ENCODE measurements around the gene PIK3R1.

Gene PIK3R1

GRCh38 chr5:68332556-68332955, 117.0 kb downstream of the PIK3R1 start:
- no peak for DNase-seq

- no peak for DNase-seq
Observed at GRCh38 chr5:68333649-68334552, 118.3 kb downstream of the PIK3R1 start.

GRCh38 chr5:68334553-68334886, 119.0 kb downstream of the PIK3R1 start:
- DNase-seq = no peak

DNA sequence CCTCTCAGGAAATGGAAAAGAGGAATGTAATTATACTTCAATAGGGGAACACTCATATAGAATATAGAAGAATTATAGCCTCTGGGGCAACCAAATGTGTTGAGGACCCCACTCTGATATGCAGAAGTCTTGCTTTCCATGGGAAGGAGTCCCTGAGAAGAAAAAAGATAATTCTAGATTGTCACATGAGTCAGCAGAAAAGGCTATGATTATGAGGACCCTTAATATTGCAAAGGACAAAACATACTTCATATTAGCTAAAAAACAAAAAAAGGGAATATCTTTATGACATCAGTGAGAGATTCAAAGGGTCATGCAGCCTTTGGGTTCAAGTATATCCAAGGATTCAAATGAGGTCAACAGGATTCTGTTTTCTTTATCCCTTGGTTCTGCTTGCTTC, 119.5 kb downstream of the PIK3R1 start:
- no peak for DNase-seq

- DNase-seq = no peak
Observed at GRCh38 chr5:68336200-68336599, 120.6 kb downstream of the PIK3R1 start.

DNA sequence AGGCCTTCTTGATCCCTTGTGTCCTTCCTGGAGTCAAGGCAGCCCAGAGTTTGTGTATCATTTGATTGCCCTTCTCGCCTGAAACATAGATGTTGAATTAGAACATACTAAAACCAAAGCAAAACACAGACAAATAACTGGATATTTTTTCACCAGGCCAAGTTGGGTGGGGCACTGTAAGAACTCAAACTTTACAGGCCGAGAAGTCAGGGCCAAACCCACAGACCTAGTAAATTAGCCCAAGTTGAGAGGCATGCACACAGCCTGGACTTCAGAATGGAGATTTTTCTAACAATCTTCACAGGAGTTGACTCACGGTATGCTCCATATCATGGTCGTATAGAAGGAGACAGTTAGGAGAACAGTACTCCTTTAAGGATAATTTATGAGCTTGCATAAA, 121.7 kb downstream of the PIK3R1 start:
- DNase-seq = no peak

DNA sequence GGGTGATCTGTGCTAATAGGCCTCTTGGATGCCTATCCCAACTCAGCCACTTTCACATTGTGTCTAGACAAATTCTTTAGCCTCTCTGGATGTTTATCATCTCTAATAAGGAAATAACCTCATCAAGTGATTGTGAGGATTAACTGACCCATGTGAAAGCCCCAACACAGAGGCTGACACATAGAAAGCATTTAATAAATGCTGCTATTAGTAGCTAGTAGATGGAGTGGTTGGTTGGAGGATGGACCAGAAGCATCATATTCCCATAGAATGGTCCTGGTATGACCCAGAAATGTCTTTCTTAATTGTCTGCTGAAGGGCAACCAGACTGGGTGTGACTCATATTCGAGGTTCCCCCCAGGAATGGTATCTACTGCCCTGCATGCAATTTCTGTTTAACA, 124.4 kb downstream of the PIK3R1 start:
- DNase-seq = no peak

DNA sequence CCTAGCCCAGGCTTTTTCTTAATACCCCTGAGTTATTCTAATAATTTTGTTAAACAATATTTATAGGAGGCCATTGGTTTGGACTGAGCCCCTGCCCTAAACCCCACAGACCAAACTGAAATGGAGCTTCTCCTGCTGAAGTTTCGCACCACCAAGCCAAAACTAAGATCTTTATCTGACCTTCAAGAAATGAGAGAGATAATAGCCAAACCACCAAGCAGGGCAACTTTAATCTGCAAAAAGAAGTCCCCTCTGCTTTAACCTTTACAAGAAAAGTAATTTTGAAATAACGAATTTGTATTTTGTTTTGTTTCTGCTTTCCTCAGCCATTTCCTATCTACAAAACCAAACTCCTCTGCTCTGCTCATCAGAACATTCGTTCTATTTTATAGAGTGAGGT, 125.5 kb downstream of the PIK3R1 start:
- DNase-seq = no peak

DNA sequence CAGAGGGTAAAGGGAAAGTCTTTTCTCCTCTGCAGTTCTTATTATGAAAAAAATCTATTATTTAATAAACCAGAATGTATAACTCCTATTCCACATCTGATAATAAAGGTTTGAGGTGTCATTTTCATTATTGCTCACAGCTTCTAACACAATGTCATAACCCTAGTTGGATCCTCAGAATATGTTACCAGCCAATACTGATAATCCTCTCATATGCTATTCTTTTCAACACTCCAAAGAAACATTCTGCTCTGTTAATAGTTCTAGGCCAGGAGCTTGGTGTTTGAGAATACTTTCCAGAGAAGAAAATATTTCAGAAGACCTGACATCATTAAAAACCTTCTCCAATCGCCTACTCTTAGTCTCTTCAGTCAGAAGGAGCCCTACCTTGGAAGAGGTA, 127.1 kb downstream of the PIK3R1 start:
- DNase-seq = no peak

- DNase-seq = no peak
Observed at GRCh38 chr5:68343421-68343826, 127.9 kb downstream of the PIK3R1 start.

- peak in 1 of 2 donors; percentile 68 for DNase-seq
Observed at GRCh38 chr5:68344447-68345111, 129.0 kb downstream of the PIK3R1 start.

DNA sequence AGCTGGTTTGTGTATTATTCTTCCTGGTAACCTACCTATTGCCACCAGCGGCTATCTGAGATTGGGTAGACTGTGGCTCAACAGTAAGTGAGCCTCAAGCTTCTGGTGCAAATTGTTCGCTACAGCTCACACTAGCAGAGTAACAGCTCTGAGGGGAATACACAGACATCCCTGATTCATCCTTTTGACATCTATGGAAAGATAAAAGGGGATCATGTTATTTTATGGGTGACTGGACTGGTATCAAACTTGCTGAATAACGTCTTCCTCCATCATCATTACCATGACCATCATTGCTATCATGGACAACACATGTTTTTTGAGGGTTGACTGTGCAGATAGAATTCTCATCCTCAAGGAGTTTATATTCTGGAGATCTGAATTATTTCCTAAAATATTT, 129.6 kb downstream of the PIK3R1 start:
- no peak for DNase-seq

- no peak for DNase-seq
Observed at GRCh38 chr5:68345582-68345981, 130.0 kb downstream of the PIK3R1 start.

DNA sequence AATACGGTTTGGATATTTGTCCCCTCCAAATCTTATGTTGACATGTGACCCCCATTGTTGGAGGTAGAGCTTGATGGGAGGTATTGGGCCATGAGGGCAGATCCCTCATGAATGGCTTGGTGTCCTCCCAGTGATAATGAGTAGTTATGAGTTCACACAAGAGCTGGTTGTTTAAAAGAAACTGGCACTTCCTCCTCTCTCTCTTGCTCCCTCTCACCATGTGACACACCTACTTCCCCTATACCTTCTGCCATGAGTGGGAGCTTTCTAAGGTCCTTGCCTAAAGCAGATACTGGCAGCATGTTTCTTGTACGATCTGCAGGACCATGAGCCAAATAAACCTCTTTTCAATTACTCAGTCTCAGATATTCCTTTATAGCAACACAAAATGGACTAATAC, 132.0 kb downstream of the PIK3R1 start:
- DNase-seq = peak in 1 of 2 donors; percentile 20

- DNase-seq = no peak
Observed at GRCh38 chr5:68348447-68349222, 133.1 kb downstream of the PIK3R1 start.

GRCh38 chr5:68350176-68350575, 134.6 kb downstream of the PIK3R1 start:
- DNase-seq = no peak
